Keratinocyte (primary cell): Measurements from ENCODE around the gene SULF2. TPM values are rescaled to one million over a fixed set of nuclear protein-coding genes. Genes with fewer than 3 reads are reported as not detected.

ENCODE experiments used
- DNase-seq: peaks from one replicate; pipeline ENCODE4 v3.0.0-alpha.2; 2011; ENCODE audit warnings: low read depth, missing footprints, low spot score
- FAIRE-seq: peaks from 2 replicates; lab custom pipeline; 2011; peaks lifted over from hg19 to GRCh38; lab: Jason Lieb, UNC
- H2AFZ ChIP-seq: 2 replicates; pipeline ENCODE4 v1.6.0; 2012; ENCODE audit warnings: low read length, control low read depth, inconsistent platforms; ENCODE audit not compliant: control insufficient read depth
- H3K27ac ChIP-seq: 2 replicates; pipeline ENCODE4 v1.5.1; 2011; ENCODE audit warnings: low read length; ENCODE audit not compliant: control insufficient read depth, insufficient read depth
- H3K27me3 ChIP-seq: 3 replicates; pipeline ENCODE4 v1.6.0; 2011; ENCODE audit warnings: low read length; ENCODE audit not compliant: control insufficient read depth, insufficient read depth; ENCODE audit errors: extremely low read depth
- H3K36me3 ChIP-seq, 2 experiments: 2 replicates in 1 of 2; 3 replicates in 1 of 2; pipeline ENCODE4 v1.5.1; 2011; ENCODE audit warnings: low read length in 2 of 2, mild to moderate bottlenecking in 1 of 2; ENCODE audit not compliant: control insufficient read depth in 2 of 2, insufficient read depth in 2 of 2; ENCODE audit errors: extremely low read depth in 1 of 2
- H3K4me1 ChIP-seq: 3 replicates; pipeline ENCODE4 v1.5.1; 2011; ENCODE audit warnings: low read length; ENCODE audit not compliant: control insufficient read depth, insufficient read depth; ENCODE audit errors: extremely low read depth
- H3K4me2 ChIP-seq: 3 replicates; pipeline ENCODE4 v1.6.0; 2011; ENCODE audit warnings: low read depth, low read length; ENCODE audit not compliant: control insufficient read depth, insufficient read depth; ENCODE audit errors: extremely low read depth
- H3K4me3 ChIP-seq, 3 experiments: fragments of 200-600 bp in 1 of 3; sonication (generic) in 1 of 3; 2 replicates in 2 of 3; 3 replicates in 1 of 3; pipeline ENCODE4 v1.5.1; 2011 to 2016; ENCODE audit warnings: low read length in 3 of 3, mild to moderate bottlenecking in 3 of 3, control low read depth in 2 of 3, inconsistent platforms in 1 of 3, low read depth in 1 of 3, mixed read lengths in 1 of 3, mixed run types in 1 of 3, moderate library complexity in 1 of 3; ENCODE audit not compliant: control insufficient read depth in 2 of 3, insufficient read depth in 2 of 3; ENCODE audit errors: extremely low read depth in 1 of 3
- H3K79me2 ChIP-seq: 2 replicates; pipeline ENCODE4 v1.6.0; 2012; ENCODE audit warnings: low read length; ENCODE audit not compliant: control insufficient read depth, insufficient read depth
- H3K9ac ChIP-seq: 3 replicates; pipeline ENCODE4 v1.6.0; 2011; ENCODE audit warnings: low read length; ENCODE audit not compliant: control insufficient read depth, insufficient read depth; ENCODE audit errors: extremely low read depth
- H3K9me1 ChIP-seq: 3 replicates; pipeline ENCODE4 v1.6.0; 2011; ENCODE audit warnings: low read length; ENCODE audit not compliant: control insufficient read depth, insufficient read depth; ENCODE audit errors: extremely low read depth
- H3K9me3 ChIP-seq: 2 replicates; pipeline ENCODE4 v1.5.1; 2012; ENCODE audit warnings: low read depth, low read length; ENCODE audit not compliant: control insufficient read depth
- H4K20me1 ChIP-seq: 3 replicates; pipeline ENCODE4 v1.6.0; 2011; ENCODE audit warnings: low read length; ENCODE audit not compliant: control insufficient read depth, insufficient read depth; ENCODE audit errors: extremely low read depth
- EZH2 ChIP-seq: IDR thresholded peaks from one replicate; pipeline ENCODE4 v1.6.1; 2012; ENCODE audit warnings: inconsistent platforms, mild to moderate bottlenecking, low read length, moderate library complexity
- dilution Hi-C: fragments of 300-500 bp; cut with MboI; formaldehyde crosslinking; loops from one replicate; pipeline ENCODE4 v1.7.0; 2020; ENCODE audit warnings: low sequenced_read_pairs; ENCODE audit not compliant: extremely low pct_ligation_motif_present
- polyA plus RNA-seq, 5 experiments: library from polyadenylated mRNA; depleted of rRNA in 3 of 5; stranded (reverse) in 3 of 5; stranded (forward) in 1 of 5; unstranded in 1 of 5; fragments of >200 nt; gene quantifications; 1 replicate in 1 of 5; 2 replicates in 3 of 5; 3 replicates in 1 of 5; pipeline versions ENCODE4 v1.2.1 to v1.2.3, GENCODE V29; 2011 to 2012; ENCODE audit warnings: missing spikeins in 2 of 5, low read depth in 1 of 5, low replicate concordance in 1 of 5
- TF ChIP-seq, protein P1 (sequence below), 3 experiments: IDR thresholded peaks in 1 of 3; conservative IDR thresholded peaks in 1 of 3; optimal IDR thresholded peaks in 1 of 3; 2 replicates in 2 of 3; 3 replicates in 1 of 3; pipeline versions ENCODE3 to v1.5.1; 2011; ENCODE audit warnings: low read length in 3 of 3, mild to moderate bottlenecking in 3 of 3, moderate library complexity in 2 of 3, control low read depth in 1 of 3, inconsistent platforms in 1 of 3; ENCODE audit not compliant: insufficient read depth in 2 of 3; ENCODE audit errors: extremely low read depth in 1 of 3

SULF2 gene
- polyA plus RNA-seq, 1 donor (not counting 4 experiments of a cell fraction or from before 2014, with no cell fraction given), result 64.4 TPM

DNA sequence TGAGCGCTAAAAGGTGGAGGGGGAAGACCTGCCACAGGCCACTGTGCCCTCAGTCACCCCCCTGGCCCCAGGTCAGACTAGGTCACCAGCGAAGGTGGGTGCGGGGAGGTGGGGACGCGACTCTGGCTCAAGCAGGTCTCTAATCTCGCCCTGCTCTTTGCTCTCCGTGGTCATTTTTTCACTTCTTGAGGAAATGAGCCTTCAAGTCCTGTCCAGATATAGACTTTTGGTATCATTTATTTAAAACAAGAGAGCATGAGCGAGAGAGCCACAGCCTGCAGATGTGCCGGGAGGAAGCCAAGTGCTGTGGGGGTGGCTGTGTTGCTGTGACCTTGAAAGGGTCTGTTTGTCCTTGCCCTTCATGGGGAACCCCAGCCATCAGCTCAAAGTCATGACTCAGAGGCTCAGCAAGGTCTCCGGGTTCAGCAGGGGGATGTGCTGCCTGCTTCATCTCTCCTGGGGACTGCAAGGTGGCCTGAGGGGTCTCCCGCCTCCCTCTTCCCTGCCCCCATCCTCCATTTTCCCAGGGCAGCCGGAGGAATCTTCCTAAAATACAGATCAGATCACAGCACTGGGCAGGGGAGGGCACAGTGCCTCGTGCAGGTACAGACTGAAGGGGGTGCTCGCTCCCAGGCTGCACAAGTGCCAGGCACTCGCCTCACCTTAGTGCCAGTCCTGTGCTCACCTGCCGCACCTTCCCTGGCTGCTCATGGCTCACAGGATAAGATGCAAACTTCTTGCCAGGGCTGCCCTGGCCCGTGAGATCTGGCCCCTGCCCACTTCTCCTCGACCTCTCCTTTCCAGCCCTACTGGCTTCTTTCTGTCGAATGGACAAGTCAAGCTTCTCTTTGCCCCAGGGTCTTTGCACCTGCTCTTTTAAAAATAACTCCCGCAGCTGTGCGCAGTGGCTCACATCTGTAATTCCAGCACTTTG is 26.5 kb downstream of the SULF2 start:
- dilution Hi-C loops, result no loop called here

GRCh38 chr20:47757145-47758035 is 27.9 kb downstream of the SULF2 start:
- TF ChIP-seq, protein P1, sequence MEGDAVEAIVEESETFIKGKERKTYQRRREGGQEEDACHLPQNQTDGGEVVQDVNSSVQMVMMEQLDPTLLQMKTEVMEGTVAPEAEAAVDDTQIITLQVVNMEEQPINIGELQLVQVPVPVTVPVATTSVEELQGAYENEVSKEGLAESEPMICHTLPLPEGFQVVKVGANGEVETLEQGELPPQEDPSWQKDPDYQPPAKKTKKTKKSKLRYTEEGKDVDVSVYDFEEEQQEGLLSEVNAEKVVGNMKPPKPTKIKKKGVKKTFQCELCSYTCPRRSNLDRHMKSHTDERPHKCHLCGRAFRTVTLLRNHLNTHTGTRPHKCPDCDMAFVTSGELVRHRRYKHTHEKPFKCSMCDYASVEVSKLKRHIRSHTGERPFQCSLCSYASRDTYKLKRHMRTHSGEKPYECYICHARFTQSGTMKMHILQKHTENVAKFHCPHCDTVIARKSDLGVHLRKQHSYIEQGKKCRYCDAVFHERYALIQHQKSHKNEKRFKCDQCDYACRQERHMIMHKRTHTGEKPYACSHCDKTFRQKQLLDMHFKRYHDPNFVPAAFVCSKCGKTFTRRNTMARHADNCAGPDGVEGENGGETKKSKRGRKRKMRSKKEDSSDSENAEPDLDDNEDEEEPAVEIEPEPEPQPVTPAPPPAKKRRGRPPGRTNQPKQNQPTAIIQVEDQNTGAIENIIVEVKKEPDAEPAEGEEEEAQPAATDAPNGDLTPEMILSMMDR (optimal IDR thresholded peaks at IDR 0.05 in 1 of 3, IDR thresholded peaks at IDR 0.05 in 1 of 3, conservative IDR thresholded peaks at IDR 0.05 in 1 of 3; ENCODE audit: extremely low read depth in 1 of 3, insufficient read depth in 2 of 3, low read length in 3 of 3), result no peak
- TF ChIP-seq EZH2, result no peak
- Histone ChIP-seq H3K9ac (no peak overlapping the region), H3K4me2 (no peak overlapping the region), H3K9me1 (no peaks in the 10 kb centered on the region), H3K27ac (no peak overlapping the region), H3K9me3 (no peaks in the 10 kb centered on the region), H3K27me3 (no peaks in the 10 kb centered on the region), H3K36me3 (peaks cover 19 to 28% of the 10 kb centered on the region in 2 experiments), H3K4me1 (no peaks in the 10 kb centered on the region), H3K79me2 (peaks cover 51% of the 10 kb centered on the region), H2AFZ (no peak overlapping the region), H3K4me3 (no peak overlapping the region), H4K20me1 (no peaks in the 10 kb centered on the region)
- DNase-seq (no peak), FAIRE-seq (no peak)
- dilution Hi-C loops, result no loop called here

More for the DNA sequence above, 26.5 kb downstream of the SULF2 start:
- H3K4me1 ChIP-seq, result no peaks in the 10 kb centered on the region
- H3K9me3 ChIP-seq, result no peaks in the 10 kb centered on the region
- FAIRE-seq, result no peak
- H4K20me1 ChIP-seq, result no peaks in the 10 kb centered on the region
- H2AFZ ChIP-seq, result no peak overlapping the region
- H3K4me2 ChIP-seq, result no peak overlapping the region
- H3K4me3 ChIP-seq, result no peak overlapping the region
- TF ChIP-seq, protein P1 (optimal IDR thresholded peaks at IDR 0.05 in 1 of 3, IDR thresholded peaks at IDR 0.05 in 1 of 3, conservative IDR thresholded peaks at IDR 0.05 in 1 of 3; ENCODE audit: extremely low read depth in 1 of 3, insufficient read depth in 2 of 3, low read length in 3 of 3), result peak in 1 of 3 experiments; percentile 9
- TF ChIP-seq EZH2, result no peak
- no peaks in the 10 kb centered on the region for H3K9me1 ChIP-seq
- H3K27me3 ChIP-seq, result no peaks in the 10 kb centered on the region
- no peak for DNase-seq
- no peak overlapping the region for H3K9ac ChIP-seq
- H3K36me3 ChIP-seq, result peaks cover 20 to 30% of the 10 kb centered on the region in 2 experiments
- H3K79me2 ChIP-seq, result peaks cover 61% of the 10 kb centered on the region
- H3K27ac ChIP-seq, result no peak overlapping the region
